HG02678 (cell line): ENCODE data around the gene CCDC33.

ENCODE experiments used
- ATAC-seq: cut with Tn5 transposase; IDR thresholded peaks from one replicate; pipeline ENCODE4 v1.9.1; 2021; ENCODE audit warnings: mild to moderate bottlenecking, moderate library complexity; ENCODE audit not compliant: unreplicated experiment

The CCDC33 gene

GRCh38 chr15:74208901-74209559, 27.1 kb upstream of the CCDC33 start:
- ATAC-seq: no peak

- no peak for ATAC-seq
These were observed 26.6 kb upstream of the CCDC33 start for GRCh38 chr15:74209560-74209958.

GRCh38 chr15:74209997-74210671, 26.0 kb upstream of the CCDC33 start:
- ATAC-seq: no peak

GRCh38 chr15:74210729-74211128, 25.4 kb upstream of the CCDC33 start:
- no peak for ATAC-seq

GRCh38 chr15:74211656-74212055, 24.5 kb upstream of the CCDC33 start:
- no peak for ATAC-seq

- ATAC-seq: no peak
These were observed 23.6 kb upstream of the CCDC33 start for GRCh38 chr15:74212494-74212893.

- ATAC-seq: no peak
These were observed 22.3 kb upstream of the CCDC33 start for GRCh38 chr15:74213858-74214284.

DNA sequence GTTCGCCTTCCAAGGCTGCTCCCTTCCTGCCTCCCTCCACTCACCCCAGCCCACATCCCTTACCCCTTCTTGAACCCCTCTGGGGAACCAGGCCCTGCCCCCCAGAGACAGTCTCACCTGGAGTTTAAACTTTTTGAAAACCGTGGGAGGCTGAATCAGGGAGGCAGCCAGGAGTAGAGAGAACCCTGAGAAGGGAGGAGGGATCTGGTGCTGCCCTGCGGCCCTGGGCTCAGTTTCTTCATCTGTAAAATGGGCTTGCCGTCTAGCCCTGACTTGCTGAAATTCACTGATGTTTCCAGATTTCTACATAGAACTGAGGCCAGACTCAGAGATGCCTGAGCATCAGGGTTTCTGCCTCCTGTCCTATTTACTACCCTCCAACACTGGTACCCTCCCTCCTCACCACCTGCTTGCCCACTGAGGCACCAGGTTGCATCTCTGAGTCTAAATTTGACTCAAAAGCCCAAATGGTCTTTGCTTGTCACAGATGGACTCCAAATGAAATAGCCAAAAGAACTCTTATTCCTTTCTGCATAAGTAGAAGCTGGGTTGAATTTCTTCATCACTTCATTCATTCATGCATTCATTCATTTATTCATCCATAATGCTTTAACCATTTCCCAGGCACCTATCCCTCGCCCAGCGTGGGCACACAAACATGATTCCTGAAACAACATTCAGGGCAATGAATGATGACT, 21.7 kb upstream of the CCDC33 start:
- no peak for ATAC-seq

DNA sequence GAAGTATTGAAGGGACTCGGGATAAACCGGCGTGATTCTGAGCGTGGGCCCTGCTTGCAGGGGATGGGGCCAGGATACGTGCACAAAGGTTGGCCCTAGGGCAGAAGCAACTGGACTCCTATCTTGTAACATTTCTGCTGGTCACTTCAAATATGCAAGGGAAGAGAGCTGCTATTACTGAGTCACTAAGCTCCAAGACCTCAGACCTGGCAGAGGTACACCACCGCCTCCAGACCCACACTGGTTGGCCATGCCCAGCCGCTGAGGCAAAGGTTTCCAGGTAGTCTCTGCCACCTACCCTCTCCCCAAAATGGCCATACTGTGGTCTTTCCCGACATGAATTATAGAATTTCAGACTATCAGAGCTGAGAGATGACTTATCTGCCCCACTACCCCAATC, 20.2 kb upstream of the CCDC33 start:
- no peak for ATAC-seq

DNA sequence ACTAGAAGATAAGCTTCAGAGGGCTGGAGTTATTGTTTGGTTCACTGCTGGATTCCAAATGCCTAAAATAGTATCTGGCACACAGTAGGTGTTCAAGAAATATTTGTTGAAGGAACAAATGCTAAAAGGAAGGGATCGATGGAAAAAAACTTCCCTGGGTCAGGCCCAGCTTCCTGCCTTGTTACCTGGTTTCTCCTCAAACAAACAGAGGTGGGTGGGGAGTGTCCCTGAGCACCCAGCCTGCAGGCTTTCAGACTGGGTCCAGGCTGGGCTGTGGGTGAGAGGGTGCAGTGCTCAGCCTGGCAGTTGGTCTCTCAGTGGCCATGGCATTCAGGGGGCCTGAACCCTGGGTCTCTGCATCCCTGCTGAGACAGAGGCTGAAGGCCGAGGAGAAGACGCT, 19.2 kb upstream of the CCDC33 start:
- no peak for ATAC-seq

DNA sequence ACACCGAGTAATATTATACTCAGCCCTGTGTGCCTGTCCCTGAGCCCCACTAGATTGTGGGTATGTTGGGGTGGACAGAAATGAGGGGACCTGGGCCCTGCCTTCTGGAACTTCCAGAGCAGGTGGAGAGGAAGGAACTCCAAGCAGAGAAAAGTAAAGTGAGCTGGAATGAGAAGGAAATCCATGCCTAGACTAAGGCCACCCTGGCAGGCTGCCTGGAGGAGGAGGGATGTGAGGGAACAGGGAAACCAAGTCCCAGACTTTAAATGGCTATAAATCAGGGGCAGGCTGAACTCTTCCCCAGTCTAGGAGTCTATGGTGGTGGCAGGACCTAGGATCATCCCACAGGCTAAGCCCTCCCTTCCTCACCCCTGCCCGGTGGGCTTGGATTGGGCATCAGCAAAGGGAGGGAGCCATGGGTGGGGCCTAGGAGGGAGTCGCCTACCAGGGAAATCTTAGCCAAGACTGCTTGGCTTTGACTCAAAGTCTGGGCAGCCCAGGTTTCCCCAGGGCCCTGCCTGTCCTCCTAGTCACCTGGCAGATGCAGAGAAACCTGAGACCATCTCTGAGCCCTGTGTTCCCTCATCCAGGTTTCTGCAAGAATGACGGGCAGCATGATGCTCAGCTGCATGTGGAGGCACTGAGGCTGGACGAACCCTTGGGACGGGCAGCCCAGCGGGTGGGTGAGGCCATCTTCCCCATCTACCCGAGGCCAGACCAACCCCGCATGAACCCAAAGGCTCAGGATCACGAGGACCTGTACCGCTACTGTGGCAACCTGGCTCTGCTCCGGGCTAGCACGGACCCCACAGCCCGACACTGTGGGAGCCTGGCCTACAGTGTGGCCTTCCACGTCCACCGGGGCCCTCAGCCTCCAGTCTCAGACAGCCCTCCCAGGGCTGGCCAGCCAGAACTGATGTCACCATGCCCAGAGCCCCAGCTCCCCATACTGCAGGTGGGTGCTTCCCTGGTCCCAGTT, 17.9 kb upstream of the CCDC33 start:
- ATAC-seq: no peak

DNA sequence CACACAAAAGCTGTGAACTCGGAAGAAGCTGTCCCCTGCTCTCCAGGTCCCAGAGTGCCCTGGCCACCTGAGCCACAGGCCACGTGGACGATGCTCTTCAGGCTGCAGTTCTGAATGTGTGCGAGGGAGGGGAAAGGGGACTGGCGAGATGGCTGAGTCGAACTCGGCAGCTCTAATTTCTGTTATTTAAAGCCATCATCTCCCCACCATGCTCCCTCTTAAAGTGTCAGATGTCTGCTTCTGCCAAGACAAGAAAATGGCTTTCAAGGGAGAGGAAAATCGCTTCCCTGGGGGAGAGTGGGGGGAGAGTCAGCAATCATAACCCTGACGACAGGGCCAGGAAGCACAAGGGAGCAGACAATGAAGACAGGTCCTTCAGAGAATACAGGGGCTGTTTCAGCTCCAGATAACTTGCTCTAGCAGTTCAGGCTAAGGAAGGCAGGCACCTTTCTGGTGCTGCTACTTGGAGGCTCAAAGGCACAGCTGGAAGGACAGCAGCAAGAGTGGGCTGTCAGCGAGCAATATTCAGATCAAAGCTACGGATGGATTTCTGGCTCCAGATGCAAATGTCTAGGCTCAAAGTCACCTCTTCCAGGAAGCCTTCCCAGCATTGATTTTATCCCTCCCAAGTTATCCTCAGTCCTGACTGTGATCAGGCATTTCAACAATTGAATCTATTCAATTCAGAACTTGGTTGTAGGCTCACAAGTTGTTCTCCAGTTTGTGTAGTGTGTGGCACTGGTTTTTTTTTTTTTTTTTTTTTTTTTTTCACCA, 15.5 kb upstream of the CCDC33 start:
- ATAC-seq: no peak

GRCh38 chr15:74221399-74222239, 14.5 kb upstream of the CCDC33 start:
- ATAC-seq: no peak

GRCh38 chr15:74222240-74223119, 13.6 kb upstream of the CCDC33 start:
- ATAC-seq: no peak

DNA sequence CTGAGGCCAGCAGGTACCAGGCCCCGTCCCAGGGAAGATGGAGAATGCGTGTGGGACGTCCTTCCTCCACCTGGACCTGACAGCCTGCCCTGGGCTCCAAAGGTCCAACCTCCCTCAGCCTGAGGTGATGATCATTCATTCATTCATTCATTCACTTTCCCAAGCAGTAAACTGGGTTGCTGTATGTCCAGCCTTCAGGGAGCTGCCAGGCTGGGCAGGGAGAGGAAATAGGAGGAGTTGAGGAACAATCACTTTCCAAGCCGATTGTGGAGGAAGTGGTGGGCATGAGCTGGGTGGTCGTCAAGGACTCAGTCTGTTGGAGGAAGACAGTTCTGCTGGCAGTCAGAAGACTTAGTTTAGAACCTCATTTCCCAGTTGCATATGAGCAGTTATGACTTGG, 10.2 kb upstream of the CCDC33 start:
- ATAC-seq: no peak

DNA sequence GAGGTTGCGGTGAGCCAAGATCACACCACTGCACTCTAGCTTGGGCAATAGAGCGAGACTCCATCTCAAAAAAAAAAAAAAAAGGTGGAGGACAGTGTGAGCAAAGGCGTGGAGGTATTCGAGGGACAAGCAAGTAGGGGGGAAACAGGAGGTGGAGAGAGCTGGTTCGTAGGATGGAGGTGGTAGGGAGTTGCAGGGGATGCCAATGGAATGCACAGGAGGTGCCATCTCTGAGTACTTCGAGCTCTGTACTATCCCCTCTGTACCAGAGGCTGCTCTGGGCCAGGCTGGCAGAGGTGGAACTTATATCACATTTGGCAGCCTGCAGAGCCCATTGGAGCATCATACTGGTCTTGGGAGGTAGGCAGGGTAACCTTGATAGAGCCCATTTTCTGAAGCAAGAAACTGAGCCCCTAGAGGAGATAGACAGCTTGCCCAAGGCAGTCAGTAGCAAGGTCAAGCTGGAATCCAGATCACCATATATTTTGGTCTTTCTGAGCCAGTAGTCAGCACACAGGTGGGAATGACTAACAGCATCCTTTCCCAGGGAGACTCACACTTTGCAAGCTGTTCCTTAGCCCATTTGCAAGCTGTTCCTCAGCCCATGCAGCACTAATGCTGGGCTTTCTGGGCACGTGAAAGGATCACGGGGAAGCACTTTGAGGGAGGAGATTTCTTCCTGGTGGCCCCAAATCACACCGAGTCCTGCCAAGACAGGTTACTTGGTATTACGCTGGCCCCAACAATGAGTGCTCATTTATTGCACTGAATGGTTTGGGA, 9.2 kb upstream of the CCDC33 start:
- no peak for ATAC-seq

DNA sequence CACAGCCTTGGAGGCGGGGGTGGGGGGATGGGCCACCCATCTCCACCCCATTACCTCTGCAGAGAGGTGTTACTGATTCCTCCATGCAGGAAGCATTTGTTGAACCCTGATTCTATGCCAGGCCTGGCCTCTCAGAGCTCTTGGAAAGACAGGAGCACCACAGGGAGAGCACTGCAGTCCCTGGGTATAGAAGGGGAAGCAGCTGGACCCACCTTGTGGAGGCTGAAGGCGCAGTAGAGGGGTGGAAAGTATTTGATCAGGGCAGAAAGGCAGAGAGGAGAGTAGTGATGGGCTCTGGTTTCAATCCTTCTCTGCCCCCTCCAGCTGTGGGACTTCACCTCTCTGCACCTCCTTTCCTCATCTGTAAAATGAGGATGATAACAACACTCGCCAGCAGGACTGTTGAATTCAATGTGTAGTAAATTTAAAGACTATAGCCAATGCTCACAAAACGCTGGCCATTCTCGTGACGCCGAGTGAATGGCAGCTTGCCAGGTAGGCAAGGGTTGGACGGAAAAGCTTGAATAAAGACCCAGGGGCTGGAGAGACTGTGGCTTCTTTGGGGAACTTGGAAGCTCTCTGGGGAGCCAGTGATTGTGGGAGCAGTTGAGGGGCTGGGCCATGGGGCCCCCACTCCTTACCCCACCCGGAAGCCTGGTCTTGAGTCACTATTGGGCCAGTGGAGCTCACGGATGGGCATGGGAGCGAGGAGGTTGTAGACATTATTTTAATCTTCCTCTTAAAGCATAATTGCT, 8.0 kb upstream of the CCDC33 start:
- ATAC-seq: no peak
